Coronary artery (tissue), 2 donors: ENCODE data around the gene YIPF5.

Source experiments
- DNase-seq: peaks from one replicate; pipeline ENCODE4 v3.0.0-alpha.2; 2017; ENCODE audit warnings: low spot score
- H3K27ac ChIP-seq, 2 donors: fragments of 200-600 bp; sonication (generic); one replicate each; pipeline ENCODE4 v1.5.1; 2016 to 2019
- H3K4me3 ChIP-seq: fragments of 200-600 bp; sonication (generic); 2 replicates; pipeline ENCODE4 v1.5.1; 2016; ENCODE audit warnings: mild to moderate bottlenecking, moderate library complexity
- TF ChIP-seq, protein P1 (sequence below): fragments of 200-600 bp; sonication (generic); IDR thresholded peaks from one replicate; pipeline ENCODE4 v1.5.1; 2019; ENCODE audit warnings: antibody characterized with exemption

YIPF5 gene

DNA sequence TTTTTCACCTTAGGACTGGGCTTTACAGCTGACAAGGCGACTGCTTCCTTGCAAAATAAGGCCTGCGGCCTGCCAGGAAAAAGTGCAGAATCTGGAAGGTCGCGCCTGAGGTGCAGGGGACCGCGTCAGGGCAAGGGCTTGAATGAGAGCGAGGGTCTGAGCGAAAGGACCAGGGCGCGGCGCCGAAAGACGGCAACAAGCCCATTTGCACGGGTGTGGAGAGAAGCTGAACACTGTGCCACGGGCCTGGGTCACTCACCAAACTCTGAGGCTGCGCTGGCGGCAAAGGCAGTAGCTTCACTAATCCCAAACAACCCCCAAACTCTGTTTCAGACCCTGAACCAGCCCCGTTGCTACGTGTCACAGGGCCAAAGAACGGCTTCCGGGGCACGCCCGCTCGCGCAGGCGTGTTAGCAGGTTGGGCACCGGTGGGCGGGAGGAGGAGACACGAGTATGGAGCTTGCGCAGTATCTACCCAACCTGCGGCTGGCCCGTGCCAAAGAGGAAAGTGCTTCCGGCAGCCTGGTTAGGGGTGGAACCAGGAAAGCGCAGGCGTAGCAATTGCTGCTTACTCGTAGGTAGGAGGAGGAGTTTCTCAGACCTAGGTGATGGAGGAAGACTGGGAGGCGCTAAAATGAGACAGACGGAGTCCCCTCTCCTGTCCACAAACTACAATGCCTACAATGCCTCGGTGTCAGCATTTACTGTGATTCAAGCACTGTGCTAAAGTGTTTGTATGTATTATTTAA is at the start of gene YIPF5, which contains the start of gene KCTD16:
TSS of gene YIPF5 (minus strand) at position 384 of the 749 bp plus-strand sequence. CDS start 704 bp downstream, outside the sequence.
TSS of gene KCTD16 (plus strand) at position 598 of the 749 bp plus-strand sequence.
- TF ChIP-seq, protein P1, sequence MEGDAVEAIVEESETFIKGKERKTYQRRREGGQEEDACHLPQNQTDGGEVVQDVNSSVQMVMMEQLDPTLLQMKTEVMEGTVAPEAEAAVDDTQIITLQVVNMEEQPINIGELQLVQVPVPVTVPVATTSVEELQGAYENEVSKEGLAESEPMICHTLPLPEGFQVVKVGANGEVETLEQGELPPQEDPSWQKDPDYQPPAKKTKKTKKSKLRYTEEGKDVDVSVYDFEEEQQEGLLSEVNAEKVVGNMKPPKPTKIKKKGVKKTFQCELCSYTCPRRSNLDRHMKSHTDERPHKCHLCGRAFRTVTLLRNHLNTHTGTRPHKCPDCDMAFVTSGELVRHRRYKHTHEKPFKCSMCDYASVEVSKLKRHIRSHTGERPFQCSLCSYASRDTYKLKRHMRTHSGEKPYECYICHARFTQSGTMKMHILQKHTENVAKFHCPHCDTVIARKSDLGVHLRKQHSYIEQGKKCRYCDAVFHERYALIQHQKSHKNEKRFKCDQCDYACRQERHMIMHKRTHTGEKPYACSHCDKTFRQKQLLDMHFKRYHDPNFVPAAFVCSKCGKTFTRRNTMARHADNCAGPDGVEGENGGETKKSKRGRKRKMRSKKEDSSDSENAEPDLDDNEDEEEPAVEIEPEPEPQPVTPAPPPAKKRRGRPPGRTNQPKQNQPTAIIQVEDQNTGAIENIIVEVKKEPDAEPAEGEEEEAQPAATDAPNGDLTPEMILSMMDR = no peak
- peak; percentile 94 for DNase-seq
- Histone ChIP-seq H3K4me3 (peak within 1 kb of the TSS; percentile 97), H3K27ac (peak within 1 kb of the TSS; percentile 21 to 88)

DNA sequence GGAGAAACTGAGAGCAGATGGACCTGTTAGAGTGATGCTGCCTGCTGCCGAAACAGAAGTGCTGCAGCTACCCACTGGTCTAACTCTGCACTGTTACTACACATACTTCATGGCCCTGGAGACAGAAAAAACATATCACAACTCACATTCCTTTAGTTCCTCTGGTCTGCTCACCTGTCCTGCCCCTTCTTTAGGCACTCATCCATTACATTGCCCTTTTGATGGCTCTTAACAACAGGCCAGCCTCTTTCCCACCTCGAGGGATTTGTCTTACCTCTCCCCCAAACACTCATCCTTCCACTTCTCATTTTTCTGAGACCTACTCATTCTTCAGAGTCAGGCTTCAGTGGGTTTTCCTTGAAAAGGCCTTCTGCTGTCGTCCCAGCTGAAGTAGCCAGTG is 49.4 kb upstream of the YIPF5 start:
- TF ChIP-seq, protein P1 = no peak
- DNase-seq = no peak
- Histone ChIP-seq H3K4me3 (no peak overlapping the region), H3K27ac (no peak overlapping the region)

DNA sequence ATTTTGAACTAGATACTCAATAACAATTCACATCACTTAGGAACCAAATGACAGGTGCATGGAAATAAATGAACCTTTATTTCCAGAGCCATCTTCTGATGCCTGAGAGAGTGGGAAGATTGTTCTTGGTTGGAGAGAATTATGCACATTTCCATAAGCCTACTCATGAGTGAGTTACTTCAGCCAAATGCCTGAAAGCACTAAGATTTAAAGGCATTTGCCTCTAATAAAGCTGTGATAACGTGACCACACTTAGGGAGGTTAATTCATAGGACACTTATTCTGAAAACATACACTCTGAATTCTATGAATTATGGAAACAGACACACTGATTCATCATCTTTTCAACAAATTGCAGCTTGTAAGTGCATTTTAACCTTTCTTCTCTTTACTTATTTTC is 40.2 kb upstream of the YIPF5 start:
- no peak for DNase-seq
- no peak overlapping the region for H3K4me3 ChIP-seq
- H3K27ac ChIP-seq = no peak overlapping the region
- TF ChIP-seq, protein P1 = no peak

GRCh38 chr5:144209361-144209760 is 38.9 kb upstream of the YIPF5 start:
- Histone ChIP-seq H3K27ac (no peak overlapping the region), H3K4me3 (no peak overlapping the region)
- TF ChIP-seq, protein P1 = no peak
- DNase-seq = no peak

DNA sequence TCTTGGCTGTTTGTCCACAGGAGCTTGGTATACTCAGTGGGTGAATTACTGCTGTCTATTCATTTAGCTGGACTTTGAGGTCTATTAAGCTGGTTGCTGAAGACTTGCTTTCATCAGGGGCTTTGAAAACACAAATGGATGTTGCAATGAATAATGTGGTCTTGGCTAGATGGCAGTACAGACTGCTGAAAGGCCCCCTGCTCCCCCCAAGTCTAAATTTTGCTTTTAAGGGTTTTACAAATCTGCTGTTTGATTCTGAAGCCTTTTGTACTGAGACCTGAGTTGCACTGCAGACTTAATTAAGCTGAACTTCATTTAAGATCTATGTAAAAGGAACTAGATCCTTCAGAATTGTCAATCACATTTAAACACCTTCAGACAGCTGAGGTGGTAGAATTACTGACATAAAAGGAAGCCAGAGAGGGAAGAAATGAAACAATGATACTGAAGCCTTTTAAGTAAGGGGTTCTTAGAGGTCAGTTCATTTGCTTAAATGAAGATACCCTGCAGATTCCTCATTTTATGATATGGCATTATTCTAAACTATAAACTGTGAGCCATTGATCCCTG is 37.5 kb upstream of the YIPF5 start:
- DNase-seq = no peak
- H3K27ac ChIP-seq = no peak overlapping the region
- H3K4me3 ChIP-seq = no peak overlapping the region

GRCh38 chr5:144206141-144206540 is 35.7 kb upstream of the YIPF5 start:
- no peak for DNase-seq
- TF ChIP-seq, protein P1 = no peak
- no peak overlapping the region for H3K4me3 ChIP-seq

More for the DNA sequence above, 37.5 kb upstream of the YIPF5 start:
- TF ChIP-seq, protein P1 = no peak

GRCh38 chr5:144205141-144205551 is 34.7 kb upstream of the YIPF5 start:
- DNase-seq = no peak
- H3K4me3 ChIP-seq = peak overlapping the region; percentile 67
- no peak overlapping the region for H3K27ac ChIP-seq
- TF ChIP-seq, protein P1 = no peak

More at GRCh38 chr5:144206141-144206540, 35.7 kb upstream of the YIPF5 start:
- H3K27ac ChIP-seq = no peak overlapping the region
